Pericardium fibroblast (primary cell): ENCODE data around the gene ACTRT2. TPM values are rescaled to one million over a fixed set of nuclear protein-coding genes. Genes with fewer than 3 reads are reported as not detected.

Experiments
- total RNA-seq: library from RNA; depleted of rRNA; stranded (reverse); fragments of >200 nt; gene quantifications from 2 replicates; pipeline ENCODE4 v1.2.3, GENCODE V29; 2015

Gene ACTRT2
- total RNA-seq = not detected in 2 replicates

GRCh38 chr1:3021233-3021671, at the start of gene ACTRT2:
TSS of gene ACTRT2 (plus strand) at chr1:3021467. CDS start at chr1:3021687, 220 bp downstream.

GRCh38 chr1:3068564-3069431, 47.5 kb downstream of the ACTRT2 start, which contains the start of gene PRDM16:
TSS of gene PRDM16 (plus strand) at chr1:3069203. CDS start at chr1:3069260, 57 bp downstream.

Other genes starting within 250 kb of the ACTRT2 start
- gene TTC34, start 219.8 kb upstream of the ACTRT2 start, total RNA-seq = under 0.01 and 0.26 TPM in 2 replicates
- under 0.01 TPM in 1 of 2 replicates, not detected in the other for gene PRDM16, start 47.7 kb downstream of the ACTRT2 start, total RNA-seq